ENCODE measurements around the gene GLYR1.

GLYR1 gene

GRCh38 chr16:4801051-4801961 is 45.8 kb downstream of the GLYR1 start:
- peak overlapping the region; percentile 91 for H3K27ac ChIP-seq
- H3K27me3 ChIP-seq = no peaks in the 10 kb centered on the region
- TF ChIP-seq CTCF (IDR thresholded peaks at IDR 0.05) = no peak
- peak overlapping the region; percentile 79 to 100 for H3K4me3 ChIP-seq (ENCODE audit: low read depth in 1 of 2, low read length in 1 of 2)
- no peaks in the 10 kb centered on the region for H3K9me3 ChIP-seq
- peaks cover 62% of the 10 kb centered on the region for H3K36me3 ChIP-seq
- peaks cover 33 to 40% of the 10 kb centered on the region in 2 experiments for H3K4me1 ChIP-seq (ENCODE audit: control insufficient read depth in 1 of 2, insufficient read depth in 1 of 2, low read depth in 1 of 2, low read length in 1 of 2)

GRCh38 chr16:4800290-4801041 is 46.6 kb downstream of the GLYR1 start:
- H3K9me3 ChIP-seq = no peaks in the 10 kb centered on the region
- no peaks in the 10 kb centered on the region for H3K27me3 ChIP-seq
- H3K4me3 ChIP-seq (ENCODE audit: low read depth in 1 of 2, low read length in 1 of 2) = peak overlapping the region; percentile 79 to 100
- peak overlapping the region; percentile 91 for H3K27ac ChIP-seq
- no peak for TF ChIP-seq CTCF (IDR thresholded peaks at IDR 0.05)
- H3K4me1 ChIP-seq (ENCODE audit: control insufficient read depth in 1 of 2, insufficient read depth in 1 of 2, low read depth in 1 of 2, low read length in 1 of 2) = peaks cover 33 to 40% of the 10 kb centered on the region in 2 experiments
- peaks cover 62% of the 10 kb centered on the region for H3K36me3 ChIP-seq

- H3K36me3 ChIP-seq = peaks cover 60% of the 10 kb centered on the region
Measured at GRCh38 chr16:4799171-4799855, 47.8 kb downstream of the GLYR1 start.

GRCh38 chr16:4798456-4798855 is 48.6 kb downstream of the GLYR1 start:
- Histone ChIP-seq H3K27me3 (no peaks in the 10 kb centered on the region), H3K36me3 (peaks cover 54% of the 10 kb centered on the region), H3K4me1 (ENCODE audit: control insufficient read depth in 1 of 2, insufficient read depth in 1 of 2, low read depth in 1 of 2, low read length in 1 of 2) (peaks cover 28% of the 10 kb centered on the region in 2 experiments), H3K27ac (no peak overlapping the region), H3K4me3 (ENCODE audit: low read depth in 1 of 2, low read length in 1 of 2) (no peak overlapping the region), H3K9me3 (no peaks in the 10 kb centered on the region)
- no peak for TF ChIP-seq CTCF (IDR thresholded peaks at IDR 0.05)

More at GRCh38 chr16:4799171-4799855, 47.8 kb downstream of the GLYR1 start:
- H3K9me3 ChIP-seq = no peaks in the 10 kb centered on the region
- H3K27me3 ChIP-seq = no peaks in the 10 kb centered on the region
- H3K4me1 ChIP-seq (ENCODE audit: control insufficient read depth in 1 of 2, insufficient read depth in 1 of 2, low read depth in 1 of 2, low read length in 1 of 2) = peaks cover 33 to 37% of the 10 kb centered on the region in 2 experiments
- TF ChIP-seq CTCF (IDR thresholded peaks at IDR 0.05) = no peak
- H3K4me3 ChIP-seq (ENCODE audit: low read depth in 1 of 2, low read length in 1 of 2) = no peak overlapping the region
- H3K27ac ChIP-seq = no peak overlapping the region

GRCh38 chr16:4797805-4798252 is 49.3 kb downstream of the GLYR1 start:
- Histone ChIP-seq H3K27me3 (no peaks in the 10 kb centered on the region), H3K9me3 (no peaks in the 10 kb centered on the region), H3K36me3 (peaks cover 54% of the 10 kb centered on the region), H3K4me1 (ENCODE audit: control insufficient read depth in 1 of 2, insufficient read depth in 1 of 2, low read depth in 1 of 2, low read length in 1 of 2) (peaks cover 21 to 22% of the 10 kb centered on the region in 2 experiments), H3K4me3 (ENCODE audit: low read depth in 1 of 2, low read length in 1 of 2) (no peak overlapping the region), H3K27ac (no peak overlapping the region)
- no peak for TF ChIP-seq CTCF (IDR thresholded peaks at IDR 0.05)
